ENCODE data around the gene EXOC6B.

EXOC6B gene

DNA sequence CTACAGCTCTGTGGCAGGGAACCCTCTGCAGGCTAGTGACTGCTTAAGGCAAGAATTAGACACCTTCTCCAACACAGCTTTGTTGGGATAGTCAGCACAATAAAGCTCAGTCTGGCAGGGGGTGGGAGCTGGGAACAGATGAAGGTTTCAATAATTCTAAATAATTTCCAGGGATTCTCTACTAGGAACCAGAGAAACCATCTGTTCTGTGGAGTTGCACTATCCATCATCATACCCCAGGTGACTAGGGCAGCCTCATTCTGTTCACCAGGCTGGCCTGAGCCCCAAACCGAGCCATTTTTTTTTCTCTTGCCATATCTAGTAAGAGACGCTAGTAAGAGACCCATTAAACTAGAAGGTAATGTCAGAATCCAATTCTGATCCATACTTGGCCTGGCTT is 642.4 kb downstream of the EXOC6B start:
- no peak for TF ChIP-seq FOXM1 (IDR thresholded peaks at IDR 0.05; ENCODE audit: borderline replicate concordance, low read depth)

DNA sequence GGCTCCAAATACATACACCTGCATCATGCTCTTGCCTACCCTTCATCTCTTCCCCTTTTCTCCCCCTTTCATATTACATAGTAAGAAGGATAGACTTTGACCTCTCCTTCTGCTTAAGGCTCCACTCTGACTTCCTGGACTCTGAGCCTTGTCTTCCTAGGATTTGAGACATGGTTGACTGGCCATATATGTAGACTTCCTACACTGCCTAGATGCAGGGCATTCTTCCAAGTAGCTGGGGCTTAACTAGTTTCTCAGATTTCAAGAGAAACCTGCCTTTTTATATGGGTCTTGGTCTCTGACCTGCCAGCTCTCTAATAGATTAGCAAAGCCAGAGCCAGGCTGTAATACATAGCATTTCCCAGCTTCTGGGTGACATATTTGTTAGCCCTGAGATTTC is 642.8 kb downstream of the EXOC6B start:
- TF ChIP-seq EP300 (IDR thresholded peaks at IDR 0.05; ENCODE audit: borderline replicate concordance) (peak; percentile 47; the same call in 1 of the 2 replicates), RAD21 (IDR thresholded peaks at IDR 0.05; ENCODE audit: low read depth) (0 out of 2 replicates have a peak, but pooled peaks have one; percentile 10), TEAD4 (IDR thresholded peaks at IDR 0.05) (peak; percentile 34; the same call in 1 of the 2 replicates), EGR1 (IDR thresholded peaks at IDR 0.05) (no peak), NFIC (IDR thresholded peaks at IDR 0.05) (peak; percentile 82), CREB1 (IDR thresholded peaks at IDR 0.05; ENCODE audit: low read depth) (no peak)

DNA sequence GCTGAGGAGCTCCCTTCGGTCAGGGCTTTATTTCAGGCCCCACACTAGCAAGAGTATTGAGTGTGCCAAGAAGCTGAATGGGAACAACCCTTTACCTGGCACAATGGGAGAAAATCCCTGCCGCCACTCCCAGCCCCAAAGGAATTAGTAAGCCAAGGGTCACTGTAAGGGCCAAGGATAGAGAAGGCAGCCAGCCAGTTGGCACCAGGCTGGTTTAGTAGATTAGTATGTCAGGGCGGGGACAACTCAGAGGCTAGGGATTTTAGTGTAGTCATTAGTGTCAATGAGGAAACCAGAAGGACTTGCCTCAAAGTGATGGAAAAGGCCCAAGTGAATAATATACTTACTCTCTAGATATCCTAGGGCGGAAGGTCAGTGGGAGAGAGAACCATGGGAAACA is 643.3 kb downstream of the EXOC6B start:
- no peak for TF ChIP-seq EGR1 (IDR thresholded peaks at IDR 0.05)
- TF ChIP-seq NFIC (IDR thresholded peaks at IDR 0.05): peak; percentile 78

DNA sequence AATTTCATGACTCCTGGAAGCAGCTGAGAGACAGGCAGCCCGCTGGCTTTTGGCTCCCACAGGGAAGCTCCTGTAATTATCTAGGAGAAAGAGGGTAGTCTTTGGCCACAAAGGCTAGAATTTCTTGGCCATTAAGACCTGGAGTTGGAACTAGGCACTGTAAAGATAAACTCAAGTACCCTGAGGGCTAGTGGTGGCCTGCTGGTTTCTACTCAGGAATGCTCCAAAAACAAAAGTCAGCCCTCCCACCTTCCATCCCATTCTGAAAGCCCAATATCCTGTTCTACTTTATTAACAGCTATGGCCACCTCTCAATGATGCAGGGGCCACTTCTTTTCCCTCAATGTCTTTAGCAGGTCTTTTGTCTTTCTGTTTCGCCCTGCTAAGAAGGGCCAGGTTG is 644.2 kb downstream of the EXOC6B start:
- TF ChIP-seq EGR1 (IDR thresholded peaks at IDR 0.05) (no peak), EP300 (IDR thresholded peaks at IDR 0.05; ENCODE audit: borderline replicate concordance) (no peak), TAF1 (IDR thresholded peaks at IDR 0.05; ENCODE audit: low read depth) (no peak), TCF12 (IDR thresholded peaks at IDR 0.05; ENCODE audit: low read depth) (no peak), TEAD4 (IDR thresholded peaks at IDR 0.05) (no peak), CEBPB (IDR thresholded peaks at IDR 0.05) (no peak), CREB1 (IDR thresholded peaks at IDR 0.05; ENCODE audit: low read depth) (no peak), FOXM1 (IDR thresholded peaks at IDR 0.05; ENCODE audit: borderline replicate concordance, low read depth) (no peak), YY1 (IDR thresholded peaks at IDR 0.05; ENCODE audit: low read depth) (no peak), NFIC (IDR thresholded peaks at IDR 0.05) (no peak), RAD21 (IDR thresholded peaks at IDR 0.05; ENCODE audit: low read depth) (no peak), ZBTB7A (IDR thresholded peaks at IDR 0.05; ENCODE audit: low read depth) (no peak)
- TF ChIP-seq, protein P1, sequence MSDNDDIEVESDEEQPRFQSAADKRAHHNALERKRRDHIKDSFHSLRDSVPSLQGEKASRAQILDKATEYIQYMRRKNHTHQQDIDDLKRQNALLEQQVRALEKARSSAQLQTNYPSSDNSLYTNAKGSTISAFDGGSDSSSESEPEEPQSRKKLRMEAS (IDR thresholded peaks at IDR 0.05): no peak
- TF ChIP-seq, protein P2, sequence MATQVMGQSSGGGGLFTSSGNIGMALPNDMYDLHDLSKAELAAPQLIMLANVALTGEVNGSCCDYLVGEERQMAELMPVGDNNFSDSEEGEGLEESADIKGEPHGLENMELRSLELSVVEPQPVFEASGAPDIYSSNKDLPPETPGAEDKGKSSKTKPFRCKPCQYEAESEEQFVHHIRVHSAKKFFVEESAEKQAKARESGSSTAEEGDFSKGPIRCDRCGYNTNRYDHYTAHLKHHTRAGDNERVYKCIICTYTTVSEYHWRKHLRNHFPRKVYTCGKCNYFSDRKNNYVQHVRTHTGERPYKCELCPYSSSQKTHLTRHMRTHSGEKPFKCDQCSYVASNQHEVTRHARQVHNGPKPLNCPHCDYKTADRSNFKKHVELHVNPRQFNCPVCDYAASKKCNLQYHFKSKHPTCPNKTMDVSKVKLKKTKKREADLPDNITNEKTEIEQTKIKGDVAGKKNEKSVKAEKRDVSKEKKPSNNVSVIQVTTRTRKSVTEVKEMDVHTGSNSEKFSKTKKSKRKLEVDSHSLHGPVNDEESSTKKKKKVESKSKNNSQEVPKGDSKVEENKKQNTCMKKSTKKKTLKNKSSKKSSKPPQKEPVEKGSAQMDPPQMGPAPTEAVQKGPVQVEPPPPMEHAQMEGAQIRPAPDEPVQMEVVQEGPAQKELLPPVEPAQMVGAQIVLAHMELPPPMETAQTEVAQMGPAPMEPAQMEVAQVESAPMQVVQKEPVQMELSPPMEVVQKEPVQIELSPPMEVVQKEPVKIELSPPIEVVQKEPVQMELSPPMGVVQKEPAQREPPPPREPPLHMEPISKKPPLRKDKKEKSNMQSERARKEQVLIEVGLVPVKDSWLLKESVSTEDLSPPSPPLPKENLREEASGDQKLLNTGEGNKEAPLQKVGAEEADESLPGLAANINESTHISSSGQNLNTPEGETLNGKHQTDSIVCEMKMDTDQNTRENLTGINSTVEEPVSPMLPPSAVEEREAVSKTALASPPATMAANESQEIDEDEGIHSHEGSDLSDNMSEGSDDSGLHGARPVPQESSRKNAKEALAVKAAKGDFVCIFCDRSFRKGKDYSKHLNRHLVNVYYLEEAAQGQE (IDR thresholded peaks at IDR 0.05; ENCODE audit: low read depth): no peak
- TF ChIP-seq, protein P3, sequence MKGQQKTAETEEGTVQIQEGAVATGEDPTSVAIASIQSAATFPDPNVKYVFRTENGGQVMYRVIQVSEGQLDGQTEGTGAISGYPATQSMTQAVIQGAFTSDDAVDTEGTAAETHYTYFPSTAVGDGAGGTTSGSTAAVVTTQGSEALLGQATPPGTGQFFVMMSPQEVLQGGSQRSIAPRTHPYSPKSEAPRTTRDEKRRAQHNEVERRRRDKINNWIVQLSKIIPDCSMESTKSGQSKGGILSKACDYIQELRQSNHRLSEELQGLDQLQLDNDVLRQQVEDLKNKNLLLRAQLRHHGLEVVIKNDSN (IDR thresholded peaks at IDR 0.05): no peak

DNA sequence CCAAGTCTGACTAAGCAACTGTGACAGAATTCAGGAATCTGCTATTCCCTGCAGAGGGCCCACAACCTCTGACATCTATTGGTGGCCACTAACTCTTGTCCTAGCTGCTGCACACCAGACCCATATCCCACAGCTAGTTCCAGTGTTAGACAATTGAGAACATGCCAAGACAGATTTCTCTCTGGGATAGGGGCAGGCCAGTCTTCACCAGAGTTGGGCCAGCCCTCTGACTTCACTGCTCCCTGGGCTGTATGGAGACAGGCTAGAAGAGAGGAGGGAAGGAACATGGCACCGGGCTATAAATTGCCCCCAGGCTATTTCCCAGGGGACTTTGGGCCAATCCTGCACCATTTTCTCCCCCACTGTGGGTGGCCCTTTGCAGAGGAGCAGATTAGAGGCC is 645.5 kb downstream of the EXOC6B start:
- TF ChIP-seq EP300 (IDR thresholded peaks at IDR 0.05; ENCODE audit: borderline replicate concordance) (no peak), EGR1 (IDR thresholded peaks at IDR 0.05) (no peak), CEBPB (IDR thresholded peaks at IDR 0.05) (no peak), ZBTB7A (IDR thresholded peaks at IDR 0.05; ENCODE audit: low read depth) (no peak), NFIC (IDR thresholded peaks at IDR 0.05) (no peak), TEAD4 (IDR thresholded peaks at IDR 0.05) (no peak), FOXM1 (IDR thresholded peaks at IDR 0.05; ENCODE audit: borderline replicate concordance, low read depth) (no peak), CREB1 (IDR thresholded peaks at IDR 0.05; ENCODE audit: low read depth) (no peak), RAD21 (IDR thresholded peaks at IDR 0.05; ENCODE audit: low read depth) (no peak), YY1 (IDR thresholded peaks at IDR 0.05; ENCODE audit: low read depth) (no peak), TAF1 (IDR thresholded peaks at IDR 0.05; ENCODE audit: low read depth) (no peak), TCF12 (IDR thresholded peaks at IDR 0.05; ENCODE audit: low read depth) (no peak)
- TF ChIP-seq, protein P2 (IDR thresholded peaks at IDR 0.05; ENCODE audit: low read depth): no peak
- TF ChIP-seq, protein P1 (IDR thresholded peaks at IDR 0.05): no peak
- TF ChIP-seq, protein P3 (IDR thresholded peaks at IDR 0.05): no peak

DNA sequence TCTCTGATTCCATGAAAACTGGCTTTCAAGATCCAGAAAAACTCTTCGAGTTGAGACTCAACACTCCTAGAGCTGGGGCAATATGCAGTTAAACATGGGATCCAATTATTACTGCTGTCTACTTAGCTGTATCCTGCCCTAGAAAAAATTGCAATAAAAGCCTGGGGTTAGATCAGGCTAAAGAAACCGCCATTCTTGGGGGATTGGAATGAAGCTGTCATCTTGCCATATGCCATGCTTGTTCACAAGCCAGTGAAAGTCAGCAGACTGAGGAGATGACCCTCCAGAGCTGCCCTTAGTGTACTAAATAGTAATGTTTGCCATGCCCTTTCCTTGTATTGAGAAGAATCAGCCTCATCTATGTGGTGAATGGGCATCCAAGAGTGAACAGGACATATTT is 647.3 kb downstream of the EXOC6B start:
- no peak for TF ChIP-seq EGR1 (IDR thresholded peaks at IDR 0.05)
- no peak for TF ChIP-seq FOXM1 (IDR thresholded peaks at IDR 0.05; ENCODE audit: borderline replicate concordance, low read depth)
- TF ChIP-seq, protein P1 (IDR thresholded peaks at IDR 0.05): no peak
- TF ChIP-seq TAF1 (IDR thresholded peaks at IDR 0.05; ENCODE audit: low read depth): no peak
- no peak for TF ChIP-seq CREB1 (IDR thresholded peaks at IDR 0.05; ENCODE audit: low read depth)
- TF ChIP-seq CEBPB (IDR thresholded peaks at IDR 0.05): no peak
- TF ChIP-seq TEAD4 (IDR thresholded peaks at IDR 0.05): no peak
- TF ChIP-seq NFIC (IDR thresholded peaks at IDR 0.05): no peak
- TF ChIP-seq YY1 (IDR thresholded peaks at IDR 0.05; ENCODE audit: low read depth): no peak
- TF ChIP-seq EP300 (IDR thresholded peaks at IDR 0.05; ENCODE audit: borderline replicate concordance): no peak
- TF ChIP-seq RAD21 (IDR thresholded peaks at IDR 0.05; ENCODE audit: low read depth): no peak
